Right lobe of liver (tissue), 4 donors: ENCODE measurements around the gene STAT6.

ENCODE experiments used
- CTCF ChIP-seq, 4 donors: fragments of 200-600 bp in 3 of 4; fragments of 450-650 bp in 1 of 4; IDR thresholded peaks; one replicate each; pipeline versions ENCODE4 v1.5.1 to v1.8.0; 2016 to 2022; ENCODE audit warnings: antibody characterized with exemption in 4 of 4, mild to moderate bottlenecking in 2 of 4
- POLR2A ChIP-seq: fragments of 450-650 bp; IDR thresholded peaks from one replicate; pipeline ENCODE4 v1.6.1; 2017; ENCODE audit warnings: antibody characterized with exemption, mild to moderate bottlenecking
- donor health status: DM: no; HTN: no; CAD: no.
- donor health status: DM: no; HTN: no; CAD: no.
- donor health status: DM: no; HTN: yes; CAD: no.

- TF ChIP-seq POLR2A: no peak
- no peak for TF ChIP-seq CTCF (IDR thresholded peaks at IDR 0.05)
Observed at GRCh38 chr12:57160040-57160439, 48.9 kb upstream of the STAT6 start.
